A673 (cell line): Measurements from ENCODE around the gene RAB3GAP2. TPM values are rescaled to one million over a fixed set of nuclear protein-coding genes. Genes with fewer than 3 reads are reported as not detected.

Source experiments
- BruUV-seq: library from RNA; stranded (reverse); fragments of 400-500 nt; replicated peaks from 2 replicates; lab custom pipeline; 2021; lab: Mats Ljungman, UMichigan
- CTCF ChIA-PET: fragments of 300-600 bp; sonication (Branson Sonifier 250); formaldehyde crosslinking; loops from one replicate; lab custom pipeline; 2022; ENCODE audit warnings: antibody characterized with exemption; lab: Charles Lee
- POLR2A ChIA-PET: fragments of 300-600 bp; sonication (Branson Sonifier 250); formaldehyde crosslinking; loops from one replicate; lab custom pipeline; 2022; ENCODE audit warnings: antibody characterized with exemption; ENCODE audit not compliant: low non-redundant PET; lab: Charles Lee
- DNase-seq: peaks from one replicate; pipeline ENCODE4 v3.0.0-alpha.2; 2015; ENCODE audit warnings: low spot score
- H3K27ac ChIP-seq: fragments of 200-600 bp; sonication (generic); 2 replicates; pipeline ENCODE4 v1.5.1; 2016; ENCODE audit warnings: mixed run types, low read depth, mild to moderate bottlenecking, mixed read lengths, antibody characterized with exemption, low read length; ENCODE audit not compliant: poor library complexity, severe bottlenecking
- H3K27me3 ChIP-seq: fragments of 200-600 bp; sonication (generic); replicated peaks from 2 replicates; pipeline ENCODE4 v1.6.1; 2017; ENCODE audit warnings: mixed run types, low read depth, mild to moderate bottlenecking, mixed read lengths, antibody characterized with exemption, low read length; ENCODE audit not compliant: insufficient read depth, poor library complexity
- H3K36me3 ChIP-seq: fragments of 200-600 bp; sonication (generic); 2 replicates; pipeline ENCODE4 v1.6.1; 2016; ENCODE audit warnings: mixed run types, mild to moderate bottlenecking, mixed read lengths, antibody characterized with exemption, low read length; ENCODE audit not compliant: insufficient read depth, poor library complexity, severe bottlenecking
- H3K4me1 ChIP-seq: fragments of 200-600 bp; sonication (generic); 2 replicates; pipeline ENCODE4 v1.6.1; 2017; ENCODE audit warnings: mixed run types, mild to moderate bottlenecking, mixed read lengths, antibody characterized with exemption, low read length; ENCODE audit not compliant: insufficient read depth, poor library complexity, severe bottlenecking
- H3K4me3 ChIP-seq: fragments of 200-600 bp; sonication (generic); 2 replicates; pipeline ENCODE4 v1.5.1; 2016; ENCODE audit warnings: low read depth, mixed run types, mild to moderate bottlenecking, mixed read lengths, low read length; ENCODE audit not compliant: poor library complexity, severe bottlenecking
- H3K9me3 ChIP-seq: fragments of 200-600 bp; sonication (generic); 2 replicates; pipeline ENCODE4 v1.6.1; 2016; ENCODE audit warnings: mixed run types, low read depth, mild to moderate bottlenecking, mixed read lengths, antibody characterized with exemption, low read length; ENCODE audit not compliant: poor library complexity, severe bottlenecking
- EZH2 ChIP-seq: fragments of 200-600 bp; sonication (generic); IDR thresholded peaks from 2 replicates; pipeline ENCODE4 v1.6.1; 2017; ENCODE audit warnings: borderline replicate concordance, low read depth, mild to moderate bottlenecking, mixed read lengths, antibody characterized with exemption, low read length; ENCODE audit not compliant: poor library complexity, severe bottlenecking
- intact Hi-C: fragments of 100-400 bp; cut with micrococcal nuclease; formaldehyde crosslinking; loops from one replicate; pipeline ENCODE4 v1.10.0; 2022; ENCODE audit not compliant: unreplicated experiment
- total RNA-seq: library from RNA; stranded (reverse); gene quantifications from 2 replicates; pipeline ENCODE4 v1.2.3, GENCODE V29; 2021
- TF ChIP-seq, protein P1 (sequence below): fragments of 300-800, 200-600 bp; sonication (generic); conservative IDR thresholded peaks from 2 replicates; pipeline ENCODE4 v1.5.1; 2017; ENCODE audit warnings: low read depth, mild to moderate bottlenecking, antibody characterized with exemption, low read length, moderate library complexity, mixed read lengths

The RAB3GAP2 gene
- total RNA-seq, 1 experiment from 2014 or later = 43.8 TPM

DNA sequence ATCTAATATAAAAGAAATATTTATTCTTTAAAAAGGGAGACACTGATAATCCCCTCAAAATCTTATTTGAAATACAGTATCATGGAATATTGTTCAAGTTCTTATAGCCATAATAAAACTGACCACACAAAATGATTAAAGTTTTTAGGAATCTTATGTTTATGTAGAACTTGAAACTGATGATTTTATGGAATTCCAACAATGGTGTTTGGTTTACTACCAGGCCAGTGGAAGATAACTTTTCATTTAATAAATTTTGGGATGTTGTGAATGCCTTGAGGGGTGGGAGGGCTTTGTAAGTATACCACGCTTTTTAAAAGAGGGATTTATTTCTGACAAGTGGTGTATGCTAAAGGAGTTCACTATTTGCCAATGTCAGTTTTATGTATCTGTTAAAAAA, 87.7 kb downstream of the RAB3GAP2 start:
- Histone ChIP-seq H3K27ac (no peak overlapping the region), H3K4me3 (no peak overlapping the region), H3K36me3 (peaks cover 16% of the 10 kb centered on the region), H3K9me3 (no peaks in the 10 kb centered on the region), H3K27me3 (no peaks in the 10 kb centered on the region), H3K4me1 (no peaks in the 10 kb centered on the region)
- no TSS peak for BruUV-seq
- no peak for TF ChIP-seq EZH2
- TF ChIP-seq, protein P1, sequence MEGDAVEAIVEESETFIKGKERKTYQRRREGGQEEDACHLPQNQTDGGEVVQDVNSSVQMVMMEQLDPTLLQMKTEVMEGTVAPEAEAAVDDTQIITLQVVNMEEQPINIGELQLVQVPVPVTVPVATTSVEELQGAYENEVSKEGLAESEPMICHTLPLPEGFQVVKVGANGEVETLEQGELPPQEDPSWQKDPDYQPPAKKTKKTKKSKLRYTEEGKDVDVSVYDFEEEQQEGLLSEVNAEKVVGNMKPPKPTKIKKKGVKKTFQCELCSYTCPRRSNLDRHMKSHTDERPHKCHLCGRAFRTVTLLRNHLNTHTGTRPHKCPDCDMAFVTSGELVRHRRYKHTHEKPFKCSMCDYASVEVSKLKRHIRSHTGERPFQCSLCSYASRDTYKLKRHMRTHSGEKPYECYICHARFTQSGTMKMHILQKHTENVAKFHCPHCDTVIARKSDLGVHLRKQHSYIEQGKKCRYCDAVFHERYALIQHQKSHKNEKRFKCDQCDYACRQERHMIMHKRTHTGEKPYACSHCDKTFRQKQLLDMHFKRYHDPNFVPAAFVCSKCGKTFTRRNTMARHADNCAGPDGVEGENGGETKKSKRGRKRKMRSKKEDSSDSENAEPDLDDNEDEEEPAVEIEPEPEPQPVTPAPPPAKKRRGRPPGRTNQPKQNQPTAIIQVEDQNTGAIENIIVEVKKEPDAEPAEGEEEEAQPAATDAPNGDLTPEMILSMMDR = no peak
- POLR2A ChIA-PET = no interaction called here
- CTCF ChIA-PET = no interaction called here
- DNase-seq = no peak
- intact Hi-C loops = no loop called here

GRCh38 chr1:220182656-220183055, 89.6 kb downstream of the RAB3GAP2 start:
- Histone ChIP-seq H3K36me3 (peaks cover 7% of the 10 kb centered on the region), H3K27ac (no peak overlapping the region), H3K27me3 (no peaks in the 10 kb centered on the region), H3K4me3 (no peak overlapping the region), H3K9me3 (no peaks in the 10 kb centered on the region), H3K4me1 (no peaks in the 10 kb centered on the region)
- intact Hi-C loops = no loop called here
- DNase-seq = no peak
- TF ChIP-seq EZH2 = no peak
- TF ChIP-seq, protein P1 = no peak
- BruUV-seq = no TSS peak
- ChIA-PET CTCF (no interaction called here), POLR2A (no interaction called here)

DNA sequence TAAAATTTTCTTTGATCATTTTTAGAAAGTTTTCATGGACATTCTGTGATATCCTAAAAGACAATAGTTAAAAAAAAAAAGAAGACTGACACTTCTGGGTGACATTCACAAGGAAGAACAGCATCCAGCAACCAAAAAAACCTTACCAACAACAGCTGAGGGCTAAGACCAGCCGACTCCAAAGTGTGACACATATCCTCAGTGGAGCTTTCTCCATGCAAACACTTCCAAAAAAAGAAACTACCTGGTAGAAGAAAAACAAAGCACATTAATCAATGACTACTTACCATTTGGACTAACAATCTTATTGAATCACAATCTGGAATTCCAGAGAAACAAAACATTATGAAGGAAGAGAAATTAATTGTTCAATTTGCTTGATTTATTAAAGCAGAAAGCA, 90.1 kb downstream of the RAB3GAP2 start:
- H3K27ac ChIP-seq = no peak overlapping the region
- TF ChIP-seq, protein P1 = no peak
- TF ChIP-seq EZH2 = no peak
- H3K27me3 ChIP-seq = no peaks in the 10 kb centered on the region
- no peaks in the 10 kb centered on the region for H3K4me1 ChIP-seq
- ChIA-PET POLR2A (no interaction called here), CTCF (no interaction called here)
- BruUV-seq = no TSS peak
- no peak for DNase-seq
- no peaks in the 10 kb centered on the region for H3K9me3 ChIP-seq
- H3K36me3 ChIP-seq = peaks cover 7% of the 10 kb centered on the region
- H3K4me3 ChIP-seq = no peak overlapping the region
- intact Hi-C loops = no loop called here
